Measurements from ENCODE around the gene TWF2.

The TWF2 gene

GRCh38 chr3:52256622-52257021, 17.7 kb upstream of the TWF2 start:
- FAIRE-seq, result no peak

DNA sequence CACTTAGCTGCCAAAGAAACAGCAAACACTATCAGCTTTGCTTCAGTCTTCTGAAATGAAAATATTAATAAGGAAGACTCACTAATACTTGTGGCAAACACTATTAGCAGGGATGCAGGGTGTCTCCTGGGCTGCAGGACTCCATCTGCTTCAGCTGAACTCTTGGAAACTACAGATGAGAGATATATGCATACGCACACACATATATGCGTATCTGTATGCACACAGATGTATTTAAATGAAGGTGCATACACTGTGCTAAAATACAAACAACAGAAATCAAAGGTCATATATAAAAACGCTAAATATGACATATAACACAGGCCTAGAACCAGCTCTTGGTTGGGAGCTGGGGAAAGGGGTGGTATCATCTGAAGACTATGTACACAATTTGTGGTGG, 17.2 kb upstream of the TWF2 start:
- no peak for FAIRE-seq

DNA sequence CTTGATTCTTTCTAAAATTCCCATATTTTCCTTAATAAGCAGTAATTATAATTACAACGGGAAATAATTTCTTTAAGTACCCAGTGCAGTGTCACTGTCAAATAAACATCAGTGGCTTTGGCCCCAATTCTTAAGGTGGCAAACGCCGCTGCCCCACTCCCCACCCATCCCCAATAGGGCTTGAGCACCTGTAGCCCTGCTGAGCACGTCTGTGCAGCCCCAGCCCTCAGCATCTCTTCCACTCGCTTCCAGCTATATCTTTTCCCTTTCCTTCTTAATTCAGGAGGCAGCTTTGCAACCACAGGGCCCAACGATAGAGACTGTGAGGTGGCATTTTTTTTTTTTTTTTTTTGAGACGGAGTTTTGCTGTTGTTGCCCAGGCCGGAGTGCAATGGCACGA, 15.7 kb upstream of the TWF2 start:
- FAIRE-seq, result no peak

GRCh38 chr3:52253314-52254304, 14.7 kb upstream of the TWF2 start:
- FAIRE-seq, result no peak

- FAIRE-seq, result no peak
These were observed 11.2 kb upstream of the TWF2 start for GRCh38 chr3:52250122-52250521.

- FAIRE-seq, result no peak
These were observed 10.7 kb upstream of the TWF2 start for GRCh38 chr3:52249683-52250082.

- no peak for FAIRE-seq
These were observed 10.0 kb upstream of the TWF2 start for GRCh38 chr3:52248816-52249547.

- FAIRE-seq, result no peak
These were observed 9.2 kb upstream of the TWF2 start for GRCh38 chr3:52248165-52248541.

GRCh38 chr3:52247409-52248164, 8.6 kb upstream of the TWF2 start:
- no peak for FAIRE-seq

DNA sequence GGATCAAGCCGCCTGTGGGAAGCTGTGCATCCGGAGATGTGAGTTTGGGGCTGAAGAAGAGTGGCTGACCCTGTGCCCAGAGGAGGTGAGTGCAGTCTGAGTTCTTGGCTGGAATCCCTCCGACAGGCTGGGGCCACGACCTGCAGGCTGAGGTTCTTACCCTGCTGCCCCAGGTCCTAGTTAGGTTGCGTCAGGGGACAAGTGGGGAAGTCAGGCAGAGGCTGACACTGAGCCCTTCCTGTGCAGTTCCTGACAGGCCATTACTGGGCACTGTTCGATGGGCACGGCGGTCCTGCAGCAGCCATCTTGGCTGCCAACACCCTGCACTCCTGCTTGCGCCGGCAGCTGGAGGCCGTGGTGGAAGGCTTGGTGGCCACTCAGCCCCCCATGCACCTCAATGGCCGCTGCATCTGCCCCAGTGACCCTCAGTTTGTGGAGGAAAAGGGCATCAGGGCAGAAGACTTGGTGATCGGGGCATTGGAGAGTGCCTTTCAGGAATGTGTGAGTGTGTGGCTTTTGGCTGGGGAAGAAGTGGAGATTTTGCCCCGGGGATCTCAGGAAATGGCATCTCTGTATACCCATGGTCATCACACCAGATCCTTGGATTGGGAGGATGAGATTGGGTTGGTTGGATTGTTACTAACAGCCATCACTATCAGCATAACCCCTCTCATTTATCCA, 7.9 kb upstream of the TWF2 start:
- FAIRE-seq, result no peak

DNA sequence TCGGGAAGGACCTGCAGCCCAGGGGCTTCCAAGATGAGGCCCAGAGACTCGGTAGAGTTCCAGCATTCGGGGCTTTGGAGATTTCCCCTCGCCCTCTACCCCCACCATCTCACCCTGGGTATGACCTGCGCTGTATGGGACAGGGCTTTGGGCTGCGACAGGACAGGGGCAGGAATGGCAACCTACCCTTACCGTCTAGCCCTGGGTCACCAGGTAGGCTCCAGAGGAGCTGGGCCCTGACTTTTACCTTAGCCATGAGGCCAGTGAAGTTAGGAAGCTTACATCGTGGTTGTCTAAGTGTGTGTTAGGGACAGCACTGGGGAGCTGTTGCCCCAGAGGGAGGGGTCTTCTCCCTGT, 7.3 kb upstream of the TWF2 start:
- no peak for FAIRE-seq

DNA sequence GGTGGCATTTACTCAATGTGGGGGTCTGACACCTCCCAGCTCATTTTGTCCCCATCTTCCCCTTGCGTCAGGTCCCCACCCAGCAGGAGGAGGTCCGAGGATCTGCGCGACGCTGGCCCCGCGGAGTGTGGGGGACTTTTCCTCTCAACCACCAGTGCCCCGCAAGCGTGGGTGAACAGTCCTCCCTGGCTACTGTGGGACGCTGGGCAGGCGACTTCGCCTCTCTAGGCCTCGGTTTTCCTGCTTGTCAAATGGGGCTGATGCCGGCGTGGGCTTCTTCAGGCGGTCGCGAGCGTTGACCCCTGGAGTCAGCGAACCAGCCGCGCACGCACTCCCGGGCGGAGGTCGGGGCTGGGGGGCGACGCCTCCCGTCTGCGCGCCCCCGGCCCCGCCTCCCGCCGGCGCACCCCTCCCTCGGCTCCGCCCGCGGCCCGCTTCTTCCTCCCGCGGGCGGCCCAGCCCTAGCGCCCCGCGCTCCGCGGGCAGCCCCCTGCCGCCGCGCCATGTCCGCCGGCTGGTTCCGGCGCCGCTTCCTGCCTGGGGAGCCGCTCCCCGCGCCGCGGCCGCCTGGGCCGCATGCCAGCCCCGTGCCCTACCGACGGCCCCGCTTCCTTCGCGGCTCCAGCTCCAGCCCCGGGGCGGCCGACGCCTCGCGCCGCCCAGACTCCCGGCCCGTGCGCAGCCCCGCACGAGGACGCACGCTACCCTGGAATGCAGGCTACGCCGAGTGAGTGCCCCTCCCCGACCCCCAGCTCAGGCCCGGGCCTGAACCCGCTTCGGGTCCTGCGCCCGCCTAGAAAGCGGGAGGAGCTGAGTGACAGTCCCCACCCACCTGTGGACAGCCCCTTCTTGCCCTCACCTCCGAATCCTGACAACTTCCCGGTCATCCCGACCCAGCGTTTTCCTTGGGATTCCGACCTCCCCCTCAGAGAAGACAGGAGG, 6.6 kb upstream of the TWF2 start, which contains the start of gene PPM1M:
TSS of gene PPM1M (plus strand) at position 438 of the 942 bp plus-strand sequence. CDS start at position 504, 66 bp downstream.
- FAIRE-seq, result no peak

DNA sequence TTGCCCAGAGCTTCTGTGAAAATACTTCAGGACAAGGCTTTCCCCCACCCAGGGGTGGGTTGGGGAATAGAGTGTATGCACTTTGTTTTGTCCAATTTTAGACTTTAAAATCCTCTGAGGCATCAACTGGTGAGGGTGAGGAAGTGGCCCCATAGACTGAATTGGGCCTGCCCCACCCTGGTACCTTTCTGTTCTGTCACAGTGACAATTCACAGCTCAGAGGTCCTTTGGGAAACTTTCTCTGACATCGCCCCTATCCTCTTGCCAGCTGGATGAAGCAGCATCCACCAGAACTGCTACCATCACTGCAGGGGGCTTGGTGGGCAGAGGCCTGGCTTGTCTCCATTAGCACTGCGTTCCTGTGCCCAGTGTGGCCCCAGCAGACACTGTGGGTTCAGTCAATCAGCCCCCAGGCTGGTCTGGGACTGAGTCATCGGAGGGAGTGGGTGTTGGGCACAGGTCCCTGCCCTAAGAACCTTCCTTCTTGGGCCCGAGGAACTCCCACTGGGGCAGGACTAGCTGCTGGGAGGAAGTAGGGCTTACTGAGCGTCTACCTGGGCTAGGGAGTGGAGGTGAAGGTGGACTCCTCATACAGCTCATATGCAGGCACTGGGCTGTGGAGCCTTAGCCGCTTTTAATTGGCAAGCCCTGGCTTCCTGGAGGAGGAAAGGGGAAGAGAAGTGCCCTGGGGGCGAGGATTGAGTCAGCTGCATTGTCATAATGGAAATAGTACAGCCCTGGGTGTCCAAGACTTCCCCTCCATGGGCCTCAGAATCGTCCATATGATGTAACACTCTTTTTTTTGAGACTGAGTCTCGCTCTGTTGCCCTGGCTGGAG, 5.1 kb upstream of the TWF2 start:
- no peak for FAIRE-seq

- no peak for FAIRE-seq
These were observed 3.1 kb upstream of the TWF2 start for GRCh38 chr3:52242039-52242438.

- no peak for FAIRE-seq
These were observed 2.0 kb upstream of the TWF2 start for GRCh38 chr3:52240886-52241370.

DNA sequence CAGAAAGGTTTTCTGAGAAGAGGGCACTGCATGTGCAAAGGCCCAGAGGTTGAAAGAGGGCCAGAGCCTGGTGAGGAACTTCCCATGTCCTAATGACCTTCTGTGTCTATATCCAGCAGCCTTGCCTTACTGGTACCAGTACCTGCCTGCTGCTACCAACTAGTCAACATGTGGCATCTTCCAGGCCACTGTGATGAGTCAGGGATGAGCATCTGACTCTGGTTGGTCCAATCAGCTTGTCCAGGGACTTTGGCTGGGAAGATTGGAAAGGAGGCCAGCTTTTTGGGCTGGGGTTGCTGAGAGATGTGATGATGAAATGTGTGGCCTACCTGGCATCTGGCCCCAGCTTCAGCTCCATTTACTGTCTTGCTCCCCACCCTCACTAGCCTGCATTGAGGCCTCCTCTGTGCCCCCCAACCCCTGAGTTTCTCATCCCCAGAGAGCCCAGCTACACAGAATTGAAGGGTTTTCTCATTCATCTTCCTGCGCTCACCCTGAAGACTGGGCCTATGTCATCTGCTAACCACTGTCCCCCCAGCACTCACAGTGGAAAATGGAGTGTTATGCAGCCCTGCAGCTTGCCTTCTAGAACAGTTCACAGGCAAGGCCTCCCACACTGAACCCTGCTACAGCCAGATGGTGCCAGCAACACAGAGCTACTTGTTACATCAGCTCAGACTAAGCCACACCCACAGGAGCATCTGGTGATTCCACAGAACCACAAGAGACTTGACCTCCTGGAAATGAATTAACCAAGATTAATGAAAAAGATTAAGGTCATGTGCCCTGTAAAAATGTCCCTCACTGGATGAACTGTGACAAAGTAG, 1.3 kb upstream of the TWF2 start:
- FAIRE-seq, result no peak

DNA sequence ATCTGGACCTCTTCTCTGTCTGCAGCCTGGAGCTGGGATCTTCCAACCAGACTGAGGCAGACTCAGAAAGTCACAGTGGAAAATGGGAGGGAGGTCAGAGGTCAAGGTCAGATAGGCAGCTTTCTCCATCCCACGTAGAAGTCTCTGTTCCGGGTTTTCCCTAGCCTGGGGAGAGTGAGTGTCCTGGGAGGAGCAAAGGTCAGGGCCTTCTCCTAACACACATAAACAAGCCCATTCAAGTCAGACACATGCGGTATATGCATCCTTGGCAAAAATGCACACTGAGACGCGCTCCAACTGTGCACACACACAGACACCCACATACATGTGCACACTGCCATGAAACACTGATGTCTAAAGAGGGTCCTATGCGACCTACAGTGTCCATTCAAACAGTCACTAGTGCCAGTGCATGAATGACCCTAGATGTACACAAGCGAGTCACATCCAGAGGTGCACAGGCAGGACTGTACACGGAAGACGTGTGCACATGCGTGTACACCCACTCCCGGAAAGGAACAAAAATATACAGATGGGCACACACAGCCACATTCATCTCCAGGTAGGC, 681 bp downstream of the TWF2 start:
- FAIRE-seq, result no peak

- FAIRE-seq, result no peak
These were observed 1.2 kb downstream of the TWF2 start for GRCh38 chr3:52237657-52238172.
